Lung (tissue), 12 donors: ENCODE results near the gene FIGNL2. TPM values are rescaled to one million over a fixed set of nuclear protein-coding genes. Genes with fewer than 3 reads are reported as not detected.

Source experiments
- ATAC-seq: fragments of 200-7000 bp; cut with Tn5 transposase; one replicate; pipeline ENCODE4 v1.9.1; 2020; ENCODE audit warnings: moderate number of reproducible peaks; ENCODE audit not compliant: insufficient read depth, low FRiP score
- DNase-seq, 3 donors: peaks; one replicate each; pipeline ENCODE4 v3.0.0-alpha.2; 2013 to 2017
- H3K27ac ChIP-seq, 2 donors: one replicate each; pipeline ENCODE4 v1.5.1; 2013; ENCODE audit warnings: mild to moderate bottlenecking in 2 of 2, moderate library complexity in 2 of 2, control low read depth in 1 of 2, inconsistent platforms in 1 of 2, low read depth in 1 of 2, low read length in 1 of 2
- H3K27me3 ChIP-seq, 3 donors: one replicate each; pipeline ENCODE4 v1.5.1; 2013; ENCODE audit warnings: low read length in 2 of 3; ENCODE audit not compliant: control insufficient read depth in 3 of 3, insufficient read depth in 3 of 3
- H3K36me3 ChIP-seq, 4 donors: one replicate each; pipeline ENCODE4 v1.5.1; 2013; ENCODE audit warnings: low read length in 4 of 4, mild to moderate bottlenecking in 1 of 4, moderate library complexity in 1 of 4; ENCODE audit not compliant: control insufficient read depth in 4 of 4, insufficient read depth in 4 of 4
- H3K4me1 ChIP-seq, 5 donors: one replicate each; pipeline ENCODE4 v1.5.1; 2013; ENCODE audit warnings: low read length in 5 of 5, mild to moderate bottlenecking in 2 of 5, moderate library complexity in 1 of 5; ENCODE audit not compliant: control insufficient read depth in 5 of 5, insufficient read depth in 5 of 5
- H3K4me3 ChIP-seq: one replicate; pipeline ENCODE4 v1.5.1; 2013; ENCODE audit warnings: mild to moderate bottlenecking, control low read depth, moderate library complexity
- H3K9ac ChIP-seq, 2 donors: one replicate each; pipeline ENCODE4 v1.5.1; 2013; ENCODE audit warnings: low read length in 2 of 2, control low read depth in 1 of 2; ENCODE audit not compliant: insufficient read depth in 1 of 2
- H3K9me3 ChIP-seq, 4 donors: one replicate each; pipeline ENCODE4 v1.5.1; 2013; ENCODE audit warnings: low read length in 3 of 4, mild to moderate bottlenecking in 1 of 4, moderate library complexity in 1 of 4; ENCODE audit not compliant: control insufficient read depth in 4 of 4, insufficient read depth in 3 of 4
- CTCF ChIP-seq: IDR thresholded peaks from 2 replicates; pipeline ENCODE4 v1.5.1; 2012; ENCODE audit warnings: mild to moderate bottlenecking; ENCODE audit errors: control extremely low read depth, extremely low read depth
- WGBS, 2 donors: extraction: QIAGEN DNeasy Blood & Tissue Kit; methylation state at CpG; one replicate each; pipeline ENCODE4 v1.1.7; 2013; 5-methylcytosine and 5-hydroxymethylcytosine counted together
- polyA plus RNA-seq, 2 donors: library from polyadenylated mRNA; stranded (reverse); fragments of 200-250 nt; gene quantifications; one replicate each; pipeline ENCODE4 v1.2.1, GENCODE V29; 2013
- total RNA-seq, 2 donors: library from RNA; depleted of rRNA in 1 of 2; stranded (reverse); fragments of >200 nt in 1 of 2; gene quantifications; one replicate each; pipeline ENCODE4 v1.2.1, GENCODE V29; 2014 to 2021
- donor health status: control.
- donor health status: control.
- donor health status: Bipolar disorder and iron deficiency.
- donor health status: healthy.
- donor health status: DM: yes; HTN: yes; CAD: no.

Gene FIGNL2
- total and polyA plus RNA-seq, 4 donors = 0.33 to 1.9 (median 0.80) TPM

GRCh38 chr12:51797301-51797700 is 51.2 kb downstream of the FIGNL2 start:
- Histone ChIP-seq H3K27ac (no peak overlapping the region), H3K36me3 (no peaks in the 10 kb centered on the region), H3K9ac (no peak overlapping the region), H3K4me3 (no peak overlapping the region), H3K4me1 (no peaks in the 10 kb centered on the region), H3K27me3 (no peaks in the 10 kb centered on the region), H3K9me3 (no peaks in the 10 kb centered on the region)
- WGBS, 2 donors = 90 to 95% methylated on average over 6 of the region's 6 CpGs
- no peak for TF ChIP-seq CTCF
- DNase-seq (no peak), ATAC-seq (no peak)

GRCh38 chr12:51793201-51793600 is 55.3 kb downstream of the FIGNL2 start:
- H3K4me3 ChIP-seq = no peak overlapping the region
- DNase-seq (no peak), ATAC-seq (no peak)
- no peaks in the 10 kb centered on the region for H3K9me3 ChIP-seq
- 99 to 100% methylated on average over 1 of the region's 1 CpG for WGBS, 2 donors
- no peaks in the 10 kb centered on the region for H3K4me1 ChIP-seq
- no peaks in the 10 kb centered on the region for H3K36me3 ChIP-seq
- no peak overlapping the region for H3K9ac ChIP-seq
- TF ChIP-seq CTCF = no peak
- no peaks in the 10 kb centered on the region for H3K27me3 ChIP-seq
- H3K27ac ChIP-seq = no peak overlapping the region

DNA sequence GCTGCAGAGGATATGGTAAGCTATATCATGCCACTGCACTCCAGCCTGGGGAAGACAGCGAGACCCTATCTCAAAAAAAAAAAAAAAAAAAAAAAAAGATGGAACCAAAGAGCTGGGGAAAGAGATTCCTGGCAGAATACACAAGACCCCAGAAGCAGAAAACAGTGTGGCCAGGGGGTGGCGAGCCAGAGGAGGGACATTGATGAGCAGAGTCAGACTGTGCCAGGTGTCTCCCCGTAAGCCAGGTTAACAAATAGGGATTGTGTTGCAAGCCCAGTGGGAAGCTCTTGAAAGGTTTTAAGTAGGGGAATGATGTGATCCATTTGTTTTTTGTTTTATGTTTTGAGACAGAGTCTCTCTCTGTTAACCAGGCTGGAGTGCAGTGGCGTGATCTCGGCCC is 56.1 kb downstream of the FIGNL2 start:
- no peak overlapping the region for H3K4me3 ChIP-seq
- no peak overlapping the region for H3K9ac ChIP-seq
- ATAC-seq (no peak), DNase-seq (no peak)
- H3K9me3 ChIP-seq = no peaks in the 10 kb centered on the region
- no peaks in the 10 kb centered on the region for H3K36me3 ChIP-seq
- WGBS, 2 donors = 97 to 98% methylated on average over 5 of the region's 5 CpGs
- H3K27me3 ChIP-seq = no peaks in the 10 kb centered on the region
- no peaks in the 10 kb centered on the region for H3K4me1 ChIP-seq
- TF ChIP-seq CTCF = no peak
- no peak overlapping the region for H3K27ac ChIP-seq

DNA sequence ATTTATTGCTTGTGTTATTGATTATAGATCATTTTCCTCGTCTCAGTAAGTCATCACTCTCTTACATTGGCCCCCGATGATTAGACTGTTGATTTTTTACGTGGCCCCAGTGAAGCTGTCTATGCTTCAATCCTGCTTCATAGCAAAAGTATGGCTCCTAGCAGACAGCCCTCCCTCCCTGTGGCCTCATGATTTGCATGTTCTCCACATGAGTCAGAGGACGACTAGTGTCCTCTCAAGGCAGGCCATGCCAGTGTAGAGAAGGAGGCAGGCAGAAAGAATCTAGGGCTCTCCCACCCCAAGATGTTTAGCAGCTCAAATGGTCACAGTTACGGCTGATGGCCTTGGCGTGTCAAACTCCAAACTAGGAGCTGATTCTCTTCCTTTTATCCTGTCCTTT is 59.6 kb downstream of the FIGNL2 start:
- DNase-seq (no peak), ATAC-seq (no peak)
- Histone ChIP-seq H3K9ac (no peak overlapping the region), H3K9me3 (no peaks in the 10 kb centered on the region), H3K27me3 (no peaks in the 10 kb centered on the region), H3K4me3 (no peak overlapping the region), H3K27ac (no peak overlapping the region), H3K36me3 (no peaks in the 10 kb centered on the region), H3K4me1 (no peaks in the 10 kb centered on the region)
- no peak for TF ChIP-seq CTCF
- 91 to 94% methylated on average over 6 of the region's 6 CpGs for WGBS, 2 donors
